Germinal center (tissue), 1 donor: ENCODE results near the gene GSTO1.

Experiments used
- DNase-seq: peaks from one replicate; pipeline ENCODE4 v3.0.0; 2012; ENCODE audit warnings: mixed read lengths, low spot score

The GSTO1 gene

GRCh38 chr10:104306897-104307296, 52.2 kb downstream of the GSTO1 start:
- no peak for DNase-seq

GRCh38 chr10:104307576-104308438, 53.1 kb downstream of the GSTO1 start:
- no peak for DNase-seq

- no peak for DNase-seq
These were observed 53.8 kb downstream of the GSTO1 start for GRCh38 chr10:104308439-104308903.

- DNase-seq: no peak
These were observed 55.6 kb downstream of the GSTO1 start for GRCh38 chr10:104309980-104310978.

DNA sequence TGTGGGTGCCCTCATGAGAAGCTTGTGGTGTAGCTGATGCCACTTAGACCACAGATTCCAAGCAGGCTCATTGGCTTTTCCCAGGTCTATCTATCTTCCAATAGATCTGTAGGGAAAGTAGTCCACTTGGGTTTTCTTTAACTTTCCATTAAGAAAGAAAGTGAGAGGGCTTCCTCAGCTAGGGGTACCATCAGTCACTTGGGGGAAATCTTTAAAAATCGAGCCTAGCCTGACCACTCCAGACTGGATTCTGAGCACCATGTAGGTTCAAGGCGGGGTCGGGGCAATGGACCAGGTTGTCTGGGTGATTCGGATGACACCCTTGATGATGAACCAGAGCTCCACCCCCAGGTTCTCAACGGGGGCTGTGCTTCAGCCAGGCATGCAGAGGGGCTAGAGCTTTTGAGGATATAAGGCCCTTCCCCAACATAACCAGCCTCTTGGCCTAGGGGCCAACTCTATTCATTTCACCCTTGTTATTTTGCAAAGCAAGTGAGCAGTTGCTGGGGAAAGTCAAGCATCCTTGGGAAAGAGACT, 56.6 kb downstream of the GSTO1 start:
- no peak for DNase-seq

DNA sequence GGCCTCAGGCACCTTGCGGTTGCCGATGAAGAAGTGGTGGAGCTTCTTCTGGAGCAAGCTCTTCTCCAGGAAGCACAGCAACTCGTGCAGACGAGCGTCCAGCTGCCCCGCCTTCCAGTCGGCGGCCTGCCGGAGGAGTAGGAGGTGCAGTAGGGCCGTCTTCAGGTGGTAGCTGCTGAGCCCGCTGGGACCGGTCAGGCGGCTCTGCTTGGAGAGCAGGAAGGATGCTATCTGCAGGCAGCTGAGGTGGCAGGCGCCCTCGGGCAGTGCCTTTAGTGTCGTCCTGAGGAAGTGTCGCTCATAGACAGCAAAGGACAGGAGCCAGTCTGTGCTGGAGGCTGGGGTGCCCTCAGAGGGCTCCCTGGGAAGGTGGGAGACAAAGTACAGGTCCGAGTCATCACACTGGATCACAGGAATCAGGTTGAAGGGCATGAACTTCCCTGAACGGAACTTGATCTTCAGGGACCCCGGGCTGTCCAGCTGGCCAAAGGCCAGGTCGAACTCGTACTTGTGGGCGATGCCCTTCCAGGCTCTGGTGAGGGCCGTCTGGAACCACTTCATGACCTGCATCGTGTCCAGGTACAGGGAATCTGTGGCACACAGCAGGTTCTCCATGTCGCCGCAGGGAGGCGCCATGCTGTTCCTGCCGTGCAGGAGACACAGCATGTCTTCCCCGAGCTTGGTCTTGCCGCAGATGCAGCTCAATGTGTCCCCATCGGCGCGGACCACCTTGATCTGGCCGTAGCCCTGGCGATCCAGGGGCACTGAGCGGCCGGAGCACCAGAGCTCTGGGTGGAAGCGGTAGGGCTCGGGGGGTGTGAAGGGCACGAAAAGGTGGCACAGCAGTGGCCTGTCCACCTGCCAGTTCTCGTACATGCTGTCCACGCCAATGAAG, 60.1 kb downstream of the GSTO1 start:
- no peak for DNase-seq

DNA sequence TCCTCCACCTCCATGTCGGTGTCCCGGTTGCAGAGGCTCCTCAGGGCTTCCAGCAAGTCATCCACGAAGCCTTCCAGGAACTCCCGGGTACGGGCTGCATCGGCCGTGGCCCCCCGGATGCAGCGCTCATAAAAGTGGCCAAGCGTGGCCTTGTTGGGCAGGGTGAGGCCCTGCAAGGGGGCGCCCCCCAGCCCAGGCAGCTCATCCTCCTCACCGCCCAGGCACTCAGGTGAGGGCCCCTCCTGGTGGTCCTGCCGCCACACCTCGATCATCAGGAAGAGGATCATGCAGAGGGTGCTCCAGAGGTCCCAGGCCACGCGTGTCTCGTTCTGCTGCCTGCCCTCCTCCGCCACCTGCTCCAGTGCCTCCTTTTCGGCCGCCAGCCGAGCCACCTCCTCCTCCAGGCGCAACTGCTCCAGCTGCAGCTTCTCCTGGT, 60.8 kb downstream of the GSTO1 start:
- no peak for DNase-seq

GRCh38 chr10:104316321-104317099, 61.8 kb downstream of the GSTO1 start:
- no peak for DNase-seq
